ENCODE measurements around the gene ZNF428. TPM values are rescaled to one million over a fixed set of nuclear protein-coding genes. Genes with fewer than 3 reads are reported as not detected.

The ZNF428 gene
- total and polyA plus RNA-seq, 5 experiments from 2014 or later, result 16.5 to 31.6 (median 20.6) TPM

DNA sequence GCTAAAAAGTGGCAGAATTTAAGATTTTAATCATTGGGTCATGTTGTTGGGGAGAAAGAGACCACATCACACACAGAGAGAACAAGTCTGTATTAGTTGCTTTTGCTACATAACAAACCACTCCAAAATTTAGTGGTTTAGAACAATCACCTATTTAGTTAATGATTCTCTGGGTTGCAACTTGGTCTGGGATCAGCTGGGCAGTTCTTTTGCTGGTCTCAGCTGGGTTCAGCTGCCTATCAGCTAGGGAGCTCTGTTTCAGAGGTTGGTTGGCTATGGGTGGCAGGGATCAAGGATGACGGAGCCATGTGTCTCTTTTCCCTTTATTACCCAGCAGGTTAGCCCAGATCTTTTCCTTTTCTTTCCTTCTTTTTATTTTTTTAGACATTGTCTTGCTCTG lies 34.9 kb downstream of the ZNF428 start:
- H3K9me3 Mint-ChIP-seq, result no peaks in the 10 kb centered on the region
- POLR2A ChIA-PET, result interaction anchor here (1.5 to 2.1 kb wide), 2 partner anchors 10 to 12 kb away, joined by 4 to 5 read pairs; partner anchors contain the start of genes IRGQ and ZNF576

DNA sequence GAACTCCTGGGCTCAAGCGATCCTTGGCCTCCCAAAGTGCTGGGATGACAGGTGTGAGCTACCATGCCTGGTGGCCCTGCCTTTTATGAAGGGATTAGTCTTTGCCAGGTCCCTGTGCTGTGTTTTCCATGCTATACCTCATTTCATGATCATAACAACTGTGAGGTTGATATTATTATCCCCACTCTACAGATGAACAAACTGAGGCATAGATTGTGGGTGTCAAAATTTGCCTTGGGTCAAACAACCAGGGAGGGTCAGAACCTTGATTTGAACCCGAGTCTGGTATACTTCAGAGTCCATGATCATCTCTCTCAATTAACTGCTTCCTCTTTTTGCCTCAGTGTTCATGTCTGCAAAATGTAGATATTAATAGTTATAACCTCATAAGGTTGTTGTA lies 36.9 kb downstream of the ZNF428 start:
- POLR2A ChIA-PET, result interaction anchor here (0.7 to 2.1 kb wide), 4 partner anchors 10 to 91 kb away, joined by 3 to 6 read pairs (median 4); no protein-coding TSS in a partner anchor

More for the DNA sequence above, 34.9 kb downstream of the ZNF428 start:
- ATAC-seq, result no peak
- no peak for DNase-seq
- Mint-ChIP-seq H3K36me3 (peaks cover 0 to 3% (median 0%) of the 10 kb centered on the region in 3 donors), H3K27ac (peak overlapping the region in 5 of 10 donors; percentile 8 to 81 (median 70)), H3K4me3 (no peak overlapping the region), H3K4me1 (peaks cover 12 to 45% (median 24%) of the 10 kb centered on the region in 4 donors), H3K27me3 (no peaks in the 10 kb centered on the region)

DNA sequence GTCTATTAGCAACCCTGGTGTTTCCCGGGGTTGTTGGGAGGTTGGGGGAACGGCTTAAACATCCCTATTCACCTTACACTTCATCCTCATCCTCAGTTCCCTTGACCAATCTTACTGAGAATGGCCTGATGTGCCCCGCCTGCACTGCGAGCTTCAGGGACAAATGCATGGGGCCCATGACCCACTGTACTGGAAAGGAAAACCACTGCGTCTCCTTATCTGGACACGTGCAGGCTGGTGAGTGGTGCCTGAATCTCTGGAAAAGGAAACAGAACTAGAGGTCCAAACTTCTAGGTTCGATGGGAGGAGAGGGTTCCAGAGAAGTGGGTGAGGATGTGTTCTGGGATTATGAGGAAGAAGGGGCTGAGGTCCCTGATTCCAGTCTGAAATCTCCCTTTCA lies 38.0 kb downstream of the ZNF428 start:
- Mint-ChIP-seq H3K9me3 (no peaks in the 10 kb centered on the region), H3K4me3 (peak overlapping the region in 7 of 10 donors; percentile 15 to 75 (median 36)), H3K27ac (peak overlapping the region in 6 of 10 donors; percentile 26 to 95 (median 54)), H3K27me3 (no peaks in the 10 kb centered on the region), H3K4me1 (peaks cover 19 to 49% (median 32%) of the 10 kb centered on the region in 4 donors), H3K36me3 (peaks cover 0 to 3% (median 0%) of the 10 kb centered on the region in 3 donors)
- ATAC-seq, result no peak
- POLR2A ChIA-PET, result interaction anchor here (0.5 to 2.5 kb wide), 6 partner anchors 15 to 110 kb away, joined by 3 to 11 read pairs (median 6); partner anchors contain the start of genes IRGQ, PLAUR and ZNF576
- no peak for DNase-seq

More for the DNA sequence above, 36.9 kb downstream of the ZNF428 start:
- peaks cover 0 to 3% (median 0%) of the 10 kb centered on the region in 3 donors for H3K36me3 Mint-ChIP-seq
- no peaks in the 10 kb centered on the region for H3K9me3 Mint-ChIP-seq
- no peaks in the 10 kb centered on the region for H3K27me3 Mint-ChIP-seq
- peaks cover 16 to 48% (median 29%) of the 10 kb centered on the region in 4 donors for H3K4me1 Mint-ChIP-seq
- H3K4me3 Mint-ChIP-seq, result peak overlapping the region in 1 of 10 donors; percentile 20
- peak overlapping the region in 1 of 10 donors; percentile 34 for H3K27ac Mint-ChIP-seq
- ATAC-seq (no peak), DNase-seq (no peak)

DNA sequence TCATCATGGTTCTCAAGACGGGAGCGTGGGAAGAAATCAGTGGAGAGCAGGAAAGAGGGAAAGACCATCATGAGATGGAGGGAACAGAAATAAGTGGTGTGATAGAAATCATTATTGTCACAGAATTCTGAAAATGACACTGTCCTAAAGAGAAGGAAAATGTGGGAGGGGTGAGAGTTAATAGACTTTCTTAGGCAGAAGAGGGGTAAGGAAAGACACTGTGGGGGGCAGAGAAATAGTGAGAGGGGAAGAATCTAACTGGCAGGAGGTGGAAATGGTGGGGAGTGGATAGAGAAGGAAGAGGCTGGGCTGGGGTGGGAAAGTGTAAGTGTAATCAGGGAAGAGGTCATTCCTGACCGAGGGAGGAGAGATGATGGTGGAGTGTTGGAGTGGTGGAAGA lies 40.6 kb downstream of the ZNF428 start:
- peak overlapping the region in 9 of 10 donors; percentile 29 to 90 (median 79) for H3K27ac Mint-ChIP-seq

DNA sequence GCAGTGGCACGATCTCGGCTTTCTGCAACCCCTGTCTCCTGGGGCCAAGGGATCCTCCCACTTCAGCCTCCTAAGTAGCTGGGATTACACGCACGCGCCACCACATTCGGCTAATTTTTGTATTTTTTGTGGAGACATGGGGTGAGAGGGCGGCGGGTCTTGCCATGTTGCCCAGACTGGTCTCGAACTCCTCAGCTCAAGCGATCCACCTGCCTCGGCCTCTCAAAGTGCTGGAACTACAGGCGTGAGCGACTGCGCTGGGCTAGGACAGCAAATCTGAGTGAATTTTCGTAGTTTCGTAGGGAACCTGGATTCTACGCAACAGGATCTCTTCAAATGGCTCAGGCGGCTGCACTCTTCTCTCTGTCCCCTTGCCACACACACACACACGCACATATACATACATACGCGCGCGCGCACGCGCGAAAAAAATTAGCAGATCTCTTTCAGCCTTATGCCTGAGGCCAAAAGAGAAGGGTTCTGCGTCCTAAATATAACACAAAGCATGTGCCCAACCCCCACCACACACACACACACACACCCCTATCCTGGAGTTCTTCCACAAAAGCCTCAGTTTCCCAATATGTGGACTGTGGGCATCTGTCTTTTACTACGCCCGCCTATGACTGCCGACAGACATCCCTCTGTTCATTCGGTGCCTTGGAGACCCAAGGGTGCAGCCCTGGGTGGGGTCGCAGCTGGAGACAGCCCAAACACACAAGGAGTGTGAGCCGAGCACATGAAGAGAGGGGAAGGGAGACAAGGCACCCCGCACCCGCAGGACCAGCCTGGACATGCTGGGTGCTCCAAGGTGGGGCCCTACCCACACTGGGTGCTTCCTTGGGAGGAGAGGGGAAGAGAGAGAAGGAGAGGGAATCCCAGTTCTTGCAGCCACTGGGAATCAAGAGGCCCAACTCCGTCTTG lies 43.2 kb downstream of the ZNF428 start:
- DNase-seq (peak in 1 of 10 donors; percentile 23), ATAC-seq (no peak)
- H3K27ac Mint-ChIP-seq, result peak overlapping the region in 9 of 10 donors; percentile 87 to 100 (median 99)
- H3K4me1 Mint-ChIP-seq, result peaks cover 25 to 67% (median 55%) of the 10 kb centered on the region in 4 donors
- H3K9me3 Mint-ChIP-seq, result no peaks in the 10 kb centered on the region
- H3K27me3 Mint-ChIP-seq, result no peaks in the 10 kb centered on the region
- POLR2A ChIA-PET, result interaction anchor here (1.1 to 4.7 kb wide), 3 partner anchors 14 to 20 kb away, joined by 3 to 55 read pairs (median 9); partner anchors contain the start of genes IRGQ and ZNF576
- peak overlapping the region; percentile 57 to 99 (median 96) for H3K4me3 Mint-ChIP-seq
- peaks cover 0 to 15% (median 0%) of the 10 kb centered on the region in 3 donors for H3K36me3 Mint-ChIP-seq

More for the DNA sequence above, 40.6 kb downstream of the ZNF428 start:
- DNase-seq, result no peak
- Mint-ChIP-seq H3K4me3 (peak overlapping the region; percentile 37 to 89 (median 62)), H3K36me3 (peaks cover 0 to 6% (median 0%) of the 10 kb centered on the region in 3 donors), H3K9me3 (no peaks in the 10 kb centered on the region), H3K27me3 (no peaks in the 10 kb centered on the region), H3K4me1 (peaks cover 19 to 55% (median 45%) of the 10 kb centered on the region in 4 donors)
- ATAC-seq, result no peak
- POLR2A ChIA-PET, result interaction anchor here (0.5 kb wide), 1 partner anchor 21 kb away, joined by 6 read pairs; no protein-coding TSS in a partner anchor

DNA sequence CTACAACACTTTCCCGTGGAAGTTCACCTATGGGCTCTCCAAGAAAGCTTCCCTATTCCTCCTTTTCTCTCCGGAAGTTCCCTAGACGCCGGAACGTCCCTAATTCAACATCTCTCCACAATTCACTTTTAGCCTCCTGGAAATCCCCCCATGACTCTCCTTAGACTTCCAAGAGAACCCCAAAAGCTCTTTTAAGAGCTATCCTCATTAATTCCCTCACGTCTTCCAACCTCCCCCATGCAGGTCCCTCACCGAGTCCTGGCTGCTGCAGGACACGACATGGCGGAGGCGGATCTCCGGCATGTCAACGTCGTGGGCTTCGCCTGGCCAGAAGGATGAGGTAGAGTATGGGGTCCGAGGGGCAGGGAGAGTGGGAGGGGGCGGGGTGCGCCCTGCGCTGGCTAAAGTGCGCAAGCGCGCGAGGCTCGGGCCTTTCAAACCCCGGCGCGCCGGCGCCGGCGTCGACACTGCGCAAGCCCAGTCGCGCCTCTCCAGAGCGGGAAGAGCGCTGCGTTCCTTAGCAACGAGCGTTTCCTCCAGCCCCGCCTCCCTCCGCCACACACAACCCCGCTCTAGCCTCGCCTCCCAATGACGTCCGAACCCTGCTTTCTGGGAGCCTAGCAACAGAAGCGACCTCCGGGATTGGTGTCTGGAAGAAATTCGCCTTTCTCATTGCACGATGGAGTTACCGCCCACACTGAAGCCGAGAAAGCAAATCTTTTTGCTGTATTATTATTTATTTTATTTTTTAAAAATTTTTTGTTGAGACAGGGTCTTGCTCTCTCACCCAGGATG lies 44.1 kb downstream of the ZNF428 start, which contains the start of the genes PINLYP and XRCC1:
TSS of gene PINLYP (plus strand) at position 646 of the 795 bp plus-strand sequence. CDS start 1,391 bp downstream, outside the sequence.
TSS of gene XRCC1 (minus strand) at position 372 of the 795 bp plus-strand sequence. CDS start at position 303, 69 bp downstream.
- peak; percentile 86 to 99 (median 97) for DNase-seq
- H3K27ac Mint-ChIP-seq, result peak within 1 kb of the TSS; percentile 87 to 100 (median 98)
- peaks cover 29 to 69% (median 63%) of the 10 kb centered on the region in 4 donors for H3K4me1 Mint-ChIP-seq
- peak; percentile 95 to 98 for ATAC-seq
- POLR2A ChIA-PET, result interaction anchor here (0.6 to 4.7 kb wide), 9 partner anchors 11 to 112 kb away, joined by 3 to 55 read pairs (median 4); partner anchors contain the start of genes IRGQ and ZNF576
- peak within 1 kb of the TSS; percentile 91 to 99 (median 96) for H3K4me3 Mint-ChIP-seq
- no peaks in the 10 kb centered on the region for H3K9me3 Mint-ChIP-seq
- H3K36me3 Mint-ChIP-seq, result peaks cover 0 to 19% (median 0%) of the 10 kb centered on the region in 3 donors
- H3K27me3 Mint-ChIP-seq, result no peaks in the 10 kb centered on the region

DNA sequence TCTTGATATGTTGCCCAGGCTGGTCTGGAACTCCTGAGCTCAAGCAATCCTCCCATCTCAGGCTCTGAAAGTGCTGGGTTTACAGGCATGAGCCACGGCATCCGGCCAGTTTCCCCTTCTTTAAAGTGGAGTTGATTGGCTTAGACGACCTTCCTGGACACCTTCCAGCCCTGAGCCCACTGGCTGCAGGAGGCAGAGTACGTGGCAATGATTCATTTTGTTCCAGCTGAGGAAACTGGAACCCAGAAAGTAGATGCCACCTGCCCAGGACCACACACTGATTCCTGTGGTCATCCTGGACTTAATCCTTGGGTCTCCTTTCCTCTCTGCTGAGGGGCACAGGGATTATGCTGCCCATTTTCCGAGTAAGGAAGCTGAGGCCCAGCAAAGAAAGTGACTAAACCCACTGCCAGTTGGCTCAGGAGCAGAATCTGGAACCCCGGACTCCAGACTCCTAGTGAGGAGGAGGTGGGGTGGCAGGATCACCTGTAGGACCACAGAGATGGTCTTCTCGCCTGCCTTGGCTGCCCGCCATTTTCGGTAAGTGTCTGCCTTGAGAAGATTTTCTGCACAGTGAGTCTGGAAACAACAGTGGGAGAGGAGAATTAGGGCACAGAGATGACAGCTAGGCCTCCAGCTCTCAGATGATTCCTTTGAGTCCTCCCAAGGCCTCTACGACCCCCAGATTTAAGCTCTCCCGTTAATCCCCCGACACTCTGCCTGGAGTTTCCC lies 44.8 kb downstream of the ZNF428 start:
- Mint-ChIP-seq H3K4me3 (peak overlapping the region; percentile 91 to 99 (median 96)), H3K36me3 (peaks cover 0 to 20% (median 0%) of the 10 kb centered on the region in 3 donors), H3K4me1 (peaks cover 26 to 68% (median 63%) of the 10 kb centered on the region in 4 donors), H3K27ac (peak overlapping the region; percentile 87 to 100 (median 98)), H3K9me3 (no peaks in the 10 kb centered on the region), H3K27me3 (no peaks in the 10 kb centered on the region)
- no peak for DNase-seq
- ATAC-seq, result no peak
- POLR2A ChIA-PET, result interaction anchor here (0.6 to 4.7 kb wide), 10 partner anchors 11 to 111 kb away, joined by 3 to 55 read pairs (median 4); partner anchors contain the start of genes IRGQ and ZNF576

DNA sequence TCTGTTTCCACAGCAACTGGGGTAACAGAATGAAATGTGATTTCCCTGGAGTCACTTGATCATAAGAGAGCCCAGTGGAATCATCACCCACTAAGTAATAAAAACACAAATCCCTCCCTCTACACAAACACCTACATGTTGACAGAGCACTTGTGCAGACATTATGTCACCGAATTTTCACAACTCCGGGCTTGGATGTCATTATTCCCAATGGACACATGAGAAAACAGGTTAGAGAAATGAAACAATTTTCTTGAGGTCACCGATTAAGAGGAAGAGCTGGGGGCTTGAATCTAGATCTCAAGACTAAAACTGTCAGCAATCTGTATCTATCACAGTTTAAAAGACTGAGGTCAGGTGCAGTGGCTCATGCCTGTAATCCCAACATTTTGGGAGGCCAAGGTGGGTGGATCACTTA lies 47.2 kb downstream of the ZNF428 start:
- DNase-seq (no peak), ATAC-seq (no peak)
- H3K27me3 Mint-ChIP-seq, result no peaks in the 10 kb centered on the region
- peaks cover 0 to 24% (median 0%) of the 10 kb centered on the region in 3 donors for H3K36me3 Mint-ChIP-seq
- peaks cover 24 to 62% (median 55%) of the 10 kb centered on the region in 4 donors for H3K4me1 Mint-ChIP-seq
- peak overlapping the region; percentile 12 to 79 (median 66) for H3K27ac Mint-ChIP-seq
- POLR2A ChIA-PET, result interaction anchor here (0.8 to 4.7 kb wide), 2 partner anchors 11 to 24 kb away, joined by 3 to 55 read pairs; partner anchors contain the start of genes IRGQ and ZNF576
- peak overlapping the region in 4 of 10 donors; percentile 9 to 47 (median 31) for H3K4me3 Mint-ChIP-seq
- H3K9me3 Mint-ChIP-seq, result no peaks in the 10 kb centered on the region

DNA sequence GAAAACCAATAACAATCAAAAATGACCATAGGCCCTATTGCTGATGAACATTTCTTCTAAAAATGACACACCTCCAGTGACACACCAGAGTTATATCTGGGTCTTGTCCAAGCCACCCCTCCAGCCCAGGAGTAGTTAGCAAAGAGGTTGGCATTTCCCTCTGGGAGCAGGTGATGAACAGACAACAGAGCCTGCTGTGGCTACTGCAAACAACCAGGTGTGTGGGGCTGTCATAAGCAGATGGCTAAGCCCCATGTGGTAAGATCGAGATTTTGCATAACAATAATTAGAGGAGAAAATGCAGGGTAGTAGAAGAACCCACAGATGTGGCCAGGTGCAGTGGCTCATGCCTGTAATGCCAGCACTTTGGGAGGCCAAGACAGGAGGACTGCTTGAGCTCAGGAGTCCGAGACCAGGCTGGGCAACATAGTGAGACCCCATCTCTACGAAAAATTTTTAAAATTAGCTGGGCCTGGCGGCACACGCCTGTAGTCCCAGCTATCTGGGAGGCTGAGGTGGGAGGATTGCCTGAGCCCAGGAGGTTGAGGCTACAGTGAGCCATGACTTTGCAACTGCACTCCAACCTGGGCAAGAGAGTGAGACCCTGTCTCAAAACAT lies 49.1 kb downstream of the ZNF428 start:
- peak overlapping the region in 1 of 10 donors; percentile 7 for H3K4me3 Mint-ChIP-seq

DNA sequence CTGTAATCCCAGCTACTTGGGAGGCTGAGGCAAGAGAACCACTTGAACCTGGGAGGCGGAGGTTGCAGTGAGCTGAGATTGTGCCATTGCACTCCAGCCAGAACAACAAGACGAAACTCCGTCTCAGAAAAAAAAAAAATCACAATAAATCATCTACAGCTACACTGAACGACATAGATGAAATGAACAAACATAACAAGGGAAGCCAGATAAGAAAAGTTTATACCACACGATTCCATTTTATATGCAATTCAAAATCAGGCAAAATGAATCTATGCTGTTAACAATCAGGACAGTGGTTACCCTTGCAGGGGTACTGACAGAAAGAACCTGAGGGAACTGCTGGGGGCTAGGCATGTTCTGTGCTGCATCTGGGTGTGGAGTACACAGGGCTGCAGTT lies 49.8 kb downstream of the ZNF428 start:
- Mint-ChIP-seq H3K4me1 (peaks cover 23 to 59% (median 51%) of the 10 kb centered on the region in 4 donors), H3K27ac (peak overlapping the region in 8 of 10 donors; percentile 40 to 86 (median 74)), H3K4me3 (peak overlapping the region in 1 of 10 donors; percentile 4), H3K27me3 (no peaks in the 10 kb centered on the region), H3K36me3 (peaks cover 0 to 22% (median 0%) of the 10 kb centered on the region in 3 donors), H3K9me3 (peaks cover 0 to 1% (median 0%) of the 10 kb centered on the region in 9 donors)
- no peak for ATAC-seq
- DNase-seq, result no peak
- POLR2A ChIA-PET, result interaction anchor here (1.3 kb wide), 1 partner anchor 36 kb away, joined by 6 read pairs; no protein-coding TSS in a partner anchor

More for the DNA sequence above, 49.1 kb downstream of the ZNF428 start:
- H3K9me3 Mint-ChIP-seq, result no peaks in the 10 kb centered on the region
- peaks cover 0 to 26% (median 0%) of the 10 kb centered on the region in 3 donors for H3K36me3 Mint-ChIP-seq
- H3K4me1 Mint-ChIP-seq, result peaks cover 21 to 59% (median 51%) of the 10 kb centered on the region in 4 donors
- ATAC-seq, result no peak
- POLR2A ChIA-PET, result interaction anchor here (1.2 to 1.3 kb wide), 2 partner anchors 37 kb away, joined by 4 to 6 read pairs; partner anchors contain the start of gene ZNF575
- no peak for DNase-seq
- no peaks in the 10 kb centered on the region for H3K27me3 Mint-ChIP-seq
- H3K27ac Mint-ChIP-seq, result peak overlapping the region; percentile 16 to 87 (median 76)
